ENCODE results near the gene KCNAB1. TPM values are rescaled to one million over a fixed set of nuclear protein-coding genes. Genes with fewer than 3 reads are reported as not detected.
A peak's percentile ranks its signal among the peaks of the same experiment; 100 is the strongest.

KCNAB1 gene
- total RNA-seq, 1 donor from 2014 or later = 16.5 TPM

GRCh38 chr3:156443079-156443478 lies 322.7 kb downstream of the KCNAB1 start:
- no peaks in the 10 kb centered on the region for H3K36me3 Mint-ChIP-seq (ENCODE audit: unreplicated experiment)
- peaks cover 9% of the 10 kb centered on the region for H3K4me1 Mint-ChIP-seq (ENCODE audit: low read depth, unreplicated experiment)
- peaks cover 2% of the 10 kb centered on the region for H3K27me3 Mint-ChIP-seq (ENCODE audit: unreplicated experiment)
- no peak overlapping the region for H3K4me3 Mint-ChIP-seq (ENCODE audit: unreplicated experiment)
- no peak overlapping the region for H3K27ac Mint-ChIP-seq (ENCODE audit: unreplicated experiment)
- H3K9me3 Mint-ChIP-seq (ENCODE audit: unreplicated experiment) = no peaks in the 10 kb centered on the region
- no peak for DNase-seq
- TF ChIP-seq CTCF (IDR thresholded peaks at IDR 0.05; ENCODE audit: partially characterized antibody, unreplicated experiment) = no peak

GRCh38 chr3:156445117-156446090 lies 325.0 kb downstream of the KCNAB1 start:
- TF ChIP-seq CTCF (IDR thresholded peaks at IDR 0.05; ENCODE audit: partially characterized antibody, unreplicated experiment) = no peak
- Mint-ChIP-seq H3K36me3 (ENCODE audit: unreplicated experiment) (no peaks in the 10 kb centered on the region), H3K9me3 (ENCODE audit: unreplicated experiment) (no peaks in the 10 kb centered on the region)

GRCh38 chr3:156448300-156448699 lies 327.9 kb downstream of the KCNAB1 start:
- Mint-ChIP-seq H3K27me3 (ENCODE audit: unreplicated experiment) (peaks cover 2% of the 10 kb centered on the region), H3K27ac (ENCODE audit: unreplicated experiment) (no peak overlapping the region), H3K36me3 (ENCODE audit: unreplicated experiment) (no peaks in the 10 kb centered on the region), H3K4me1 (ENCODE audit: low read depth, unreplicated experiment) (peaks cover 9% of the 10 kb centered on the region), H3K4me3 (ENCODE audit: unreplicated experiment) (no peak overlapping the region), H3K9me3 (ENCODE audit: unreplicated experiment) (no peaks in the 10 kb centered on the region)
- TF ChIP-seq CTCF (IDR thresholded peaks at IDR 0.05; ENCODE audit: partially characterized antibody, unreplicated experiment) = peak; percentile 55
- DNase-seq = peak; percentile 42

More at GRCh38 chr3:156445117-156446090, 325.0 kb downstream of the KCNAB1 start:
- no peak overlapping the region for H3K4me3 Mint-ChIP-seq (ENCODE audit: unreplicated experiment)
- peaks cover 2% of the 10 kb centered on the region for H3K27me3 Mint-ChIP-seq (ENCODE audit: unreplicated experiment)
- no peak overlapping the region for H3K27ac Mint-ChIP-seq (ENCODE audit: unreplicated experiment)
- H3K4me1 Mint-ChIP-seq (ENCODE audit: low read depth, unreplicated experiment) = peaks cover 12% of the 10 kb centered on the region
- DNase-seq = no peak

GRCh38 chr3:156449710-156450574 lies 329.6 kb downstream of the KCNAB1 start:
- no peak overlapping the region for H3K4me3 Mint-ChIP-seq (ENCODE audit: unreplicated experiment)
- H3K36me3 Mint-ChIP-seq (ENCODE audit: unreplicated experiment) = no peaks in the 10 kb centered on the region
- no peaks in the 10 kb centered on the region for H3K9me3 Mint-ChIP-seq (ENCODE audit: unreplicated experiment)
- peak; percentile 53 for TF ChIP-seq CTCF (IDR thresholded peaks at IDR 0.05; ENCODE audit: partially characterized antibody, unreplicated experiment)
- no peaks in the 10 kb centered on the region for H3K27me3 Mint-ChIP-seq (ENCODE audit: unreplicated experiment)
- peaks cover 5% of the 10 kb centered on the region for H3K4me1 Mint-ChIP-seq (ENCODE audit: low read depth, unreplicated experiment)
- DNase-seq = no peak
- no peak overlapping the region for H3K27ac Mint-ChIP-seq (ENCODE audit: unreplicated experiment)
